ENCODE results near the gene IFNL1.
"Not testable (repeated sequence)": the region's sequence is repeated elsewhere in the genome, so short reads cannot be mapped to it uniquely, and the experiment has no call there.

IFNL1 gene

DNA sequence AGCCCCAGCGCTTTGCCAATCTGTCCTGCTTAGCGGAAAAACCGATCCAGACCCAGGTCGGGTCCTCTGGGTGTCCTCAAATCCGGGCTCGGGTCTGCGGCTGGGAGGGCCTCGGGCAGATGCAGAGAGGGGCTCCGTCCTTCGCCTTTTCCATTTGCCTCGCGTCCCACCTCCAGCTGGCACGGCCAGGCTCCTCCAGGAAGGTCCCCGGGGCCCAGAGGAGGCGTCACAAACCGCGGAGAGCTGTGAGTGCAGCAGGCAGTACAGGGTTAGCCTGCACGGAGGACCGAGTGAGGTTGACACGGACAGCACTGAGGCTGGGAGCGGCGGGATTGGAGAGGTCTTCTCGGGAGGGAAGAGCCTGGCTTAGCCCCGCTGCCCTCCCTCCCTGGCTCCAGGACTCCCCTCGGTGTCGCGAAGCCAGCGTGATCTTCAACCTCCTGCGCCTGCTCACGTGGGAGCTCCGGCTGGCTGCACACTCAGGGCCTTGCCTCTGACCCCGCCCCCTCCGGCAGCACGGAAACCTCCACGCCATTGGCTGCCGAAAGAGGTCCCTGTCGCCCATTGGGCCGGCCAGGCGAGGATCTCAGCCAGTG, 30.8 kb upstream of the IFNL1 start:
- no peak for ATAC-seq

DNA sequence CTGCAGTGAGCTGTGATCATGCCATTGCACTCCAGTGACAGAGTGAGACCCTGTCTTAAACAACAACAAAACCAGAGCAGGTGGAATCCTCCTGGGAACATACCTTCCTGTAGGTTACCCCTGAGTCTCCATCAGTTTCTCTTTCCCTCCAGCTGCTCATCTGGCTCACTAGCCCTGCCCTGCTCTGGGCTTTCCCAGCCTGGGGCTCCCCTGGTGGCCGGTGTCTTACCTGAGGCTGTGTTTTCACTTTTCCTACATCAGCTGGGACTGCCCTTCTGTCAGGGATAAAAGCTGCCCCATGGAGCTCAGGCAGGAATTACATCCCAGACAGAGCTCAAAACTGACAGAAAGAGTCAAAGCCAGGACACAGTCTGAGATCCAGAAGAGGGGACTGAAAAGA, 28.1 kb upstream of the IFNL1 start, which contains the start of gene IFNL2:
Gene IFNL2, plus strand, starts transcription at position 312 of the 400 bp plus-strand sequence. CDS start 173 bp downstream, outside the sequence.
- ATAC-seq, result peak; percentile 68

More for the DNA sequence above, 30.8 kb upstream of the IFNL1 start:
- TF ChIP-seq PPARA (CRISPR knock-in tag; IDR thresholded peaks at IDR 0.05; ENCODE audit: borderline replicate concordance), result no peak
- no peak for TF ChIP-seq ZNF565 (CRISPR knock-in tag; conservative IDR thresholded peaks at IDR 0.05; ENCODE audit: low read depth)
- TF ChIP-seq, protein P1, sequence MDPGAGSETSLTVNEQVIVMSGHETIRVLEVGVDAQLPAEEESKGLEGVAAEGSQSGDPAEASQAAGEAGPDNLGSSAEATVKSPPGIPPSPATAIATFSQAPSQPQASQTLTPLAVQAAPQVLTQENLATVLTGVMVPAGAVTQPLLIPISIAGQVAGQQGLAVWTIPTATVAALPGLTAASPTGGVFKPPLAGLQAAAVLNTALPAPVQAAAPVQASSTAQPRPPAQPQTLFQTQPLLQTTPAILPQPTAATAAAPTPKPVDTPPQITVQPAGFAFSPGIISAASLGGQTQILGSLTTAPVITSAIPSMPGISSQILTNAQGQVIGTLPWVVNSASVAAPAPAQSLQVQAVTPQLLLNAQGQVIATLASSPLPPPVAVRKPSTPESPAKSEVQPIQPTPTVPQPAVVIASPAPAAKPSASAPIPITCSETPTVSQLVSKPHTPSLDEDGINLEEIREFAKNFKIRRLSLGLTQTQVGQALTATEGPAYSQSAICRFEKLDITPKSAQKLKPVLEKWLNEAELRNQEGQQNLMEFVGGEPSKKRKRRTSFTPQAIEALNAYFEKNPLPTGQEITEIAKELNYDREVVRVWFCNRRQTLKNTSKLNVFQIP (CRISPR knock-in tag; IDR thresholded peaks at IDR 0.05; ENCODE audit: borderline replicate concordance, low read depth), result no peak
- no peak for TF ChIP-seq ZC3H10 (CRISPR knock-in tag; IDR thresholded peaks at IDR 0.05)
- no peak for TF ChIP-seq BACH2 (CRISPR knock-in tag; IDR thresholded peaks at IDR 0.05; ENCODE audit: borderline replicate concordance)
- no peak for TF ChIP-seq CSDC2 (CRISPR knock-in tag; IDR thresholded peaks at IDR 0.05)
- TF ChIP-seq ZFP30 (CRISPR knock-in tag; IDR thresholded peaks at IDR 0.05), result no peak
- no peak for TF ChIP-seq TCF4 (CRISPR knock-in tag; IDR thresholded peaks at IDR 0.05; ENCODE audit: borderline replicate concordance)
- TF ChIP-seq OSR1 (CRISPR knock-in tag; IDR thresholded peaks at IDR 0.05), result no peak
- TF ChIP-seq ISL1 (CRISPR knock-in tag; IDR thresholded peaks at IDR 0.05), result no peak

DNA sequence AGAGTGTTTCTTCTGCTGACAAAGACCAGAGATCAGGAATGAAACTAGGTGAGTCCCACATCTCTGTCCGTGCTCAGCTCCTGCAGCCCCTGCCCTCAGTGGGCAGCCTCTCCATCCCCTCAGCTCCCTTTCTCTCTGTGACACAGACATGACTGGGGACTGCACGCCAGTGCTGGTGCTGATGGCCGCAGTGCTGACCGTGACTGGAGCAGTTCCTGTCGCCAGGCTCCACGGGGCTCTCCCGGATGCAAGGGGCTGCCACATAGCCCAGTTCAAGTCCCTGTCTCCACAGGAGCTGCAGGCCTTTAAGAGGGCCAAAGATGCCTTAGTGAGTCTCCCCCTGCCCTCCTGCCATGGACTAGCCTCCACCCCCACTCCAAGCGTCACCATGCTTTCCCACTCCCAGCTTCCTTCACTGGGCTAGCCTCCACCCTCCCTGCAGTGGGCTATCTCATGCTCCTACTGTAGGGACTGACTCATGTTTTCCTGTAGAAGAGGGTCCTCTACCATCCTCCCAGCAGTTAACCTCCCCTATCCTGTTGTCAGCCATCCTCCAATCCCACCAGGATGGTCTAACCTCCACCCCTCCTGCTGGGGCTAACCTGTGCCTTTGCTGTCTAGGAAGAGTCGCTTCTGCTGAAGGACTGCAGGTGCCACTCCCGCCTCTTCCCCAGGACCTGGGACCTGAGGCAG, 27.5 kb upstream of the IFNL1 start:
- not testable (repeated sequence) for ATAC-seq

DNA sequence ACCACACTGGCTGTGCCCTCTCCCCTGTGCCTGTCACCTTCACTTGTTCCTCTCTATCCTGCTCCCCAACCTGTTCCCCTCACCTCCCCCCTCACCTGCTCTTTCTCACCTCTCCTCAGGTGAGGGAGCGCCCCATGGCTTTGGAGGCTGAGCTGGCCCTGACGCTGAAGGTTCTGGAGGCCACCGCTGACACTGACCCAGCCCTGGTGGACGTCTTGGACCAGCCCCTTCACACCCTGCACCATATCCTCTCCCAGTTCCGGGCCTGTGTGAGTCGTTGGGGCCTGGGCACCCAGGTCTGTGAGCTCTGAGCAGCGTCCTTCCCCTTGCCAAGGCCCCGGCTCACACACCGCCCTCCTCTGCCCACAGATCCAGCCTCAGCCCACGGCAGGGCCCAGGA, 26.8 kb upstream of the IFNL1 start:
- not testable (repeated sequence) for ATAC-seq

DNA sequence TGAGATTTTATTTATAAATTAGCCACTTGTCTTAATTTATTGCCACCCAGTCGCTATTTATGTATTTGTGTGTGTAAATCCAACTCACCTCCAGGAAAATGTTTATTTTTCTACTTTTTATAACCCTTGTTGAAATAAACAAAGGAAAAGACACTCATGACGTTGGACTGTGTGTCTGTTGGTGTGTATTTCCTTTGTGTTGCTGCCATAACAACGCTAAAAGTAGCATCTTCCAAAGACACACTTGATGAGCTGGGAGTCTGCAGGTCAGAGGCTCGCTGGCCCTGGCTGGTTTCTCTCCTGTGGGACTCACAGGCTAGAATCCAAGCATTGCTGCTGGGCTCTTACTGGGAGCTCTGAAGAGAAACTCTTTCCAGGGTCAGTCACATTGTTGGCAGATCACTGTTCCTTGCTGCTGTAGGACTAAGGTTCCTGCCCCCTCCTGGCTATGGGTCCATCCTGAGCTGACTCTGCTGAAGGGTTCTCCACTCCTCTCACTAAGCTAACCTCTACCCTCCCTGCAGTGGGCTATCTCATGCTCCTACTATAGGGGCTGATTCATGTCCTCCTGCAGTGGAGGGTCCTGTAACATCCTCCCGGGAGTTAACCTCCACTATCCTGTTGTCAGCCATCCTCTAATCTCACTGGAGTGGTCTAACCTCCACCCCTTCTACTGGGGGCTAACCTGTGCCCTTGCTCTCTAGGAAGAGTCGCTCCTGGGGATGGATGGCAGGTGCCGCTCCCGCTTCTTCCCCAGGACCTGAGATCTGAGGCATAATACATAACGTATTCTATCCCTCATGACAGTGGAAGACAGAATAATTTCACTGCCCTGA, 26.0 kb upstream of the IFNL1 start:
- peak; percentile 29; the same call in 1 of the 3 replicates for ATAC-seq
- no peak for TF ChIP-seq BACH2 (CRISPR knock-in tag; IDR thresholded peaks at IDR 0.05; ENCODE audit: borderline replicate concordance)
- TF ChIP-seq ESRRG (CRISPR knock-in tag; IDR thresholded peaks at IDR 0.05), result no peak
- TF ChIP-seq ZFP3 (CRISPR knock-in tag; IDR thresholded peaks at IDR 0.05), result no peak
- no peak for TF ChIP-seq RARB (CRISPR knock-in tag; IDR thresholded peaks at IDR 0.05)
- TF ChIP-seq ZC3H10 (CRISPR knock-in tag; IDR thresholded peaks at IDR 0.05), result no peak
- TF ChIP-seq, protein P2, sequence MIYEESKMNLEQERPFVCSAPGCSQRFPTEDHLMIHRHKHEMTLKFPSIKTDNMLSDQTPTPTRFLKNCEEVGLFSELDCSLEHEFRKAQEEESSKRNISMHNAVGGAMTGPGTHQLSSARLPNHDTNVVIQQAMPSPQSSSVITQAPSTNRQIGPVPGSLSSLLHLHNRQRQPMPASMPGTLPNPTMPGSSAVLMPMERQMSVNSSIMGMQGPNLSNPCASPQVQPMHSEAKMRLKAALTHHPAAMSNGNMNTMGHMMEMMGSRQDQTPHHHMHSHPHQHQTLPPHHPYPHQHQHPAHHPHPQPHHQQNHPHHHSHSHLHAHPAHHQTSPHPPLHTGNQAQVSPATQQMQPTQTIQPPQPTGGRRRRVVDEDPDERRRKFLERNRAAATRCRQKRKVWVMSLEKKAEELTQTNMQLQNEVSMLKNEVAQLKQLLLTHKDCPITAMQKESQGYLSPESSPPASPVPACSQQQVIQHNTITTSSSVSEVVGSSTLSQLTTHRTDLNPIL (CRISPR knock-in tag; IDR thresholded peaks at IDR 0.05; ENCODE audit: low read depth), result no peak
- no peak for TF ChIP-seq SNAI2 (CRISPR knock-in tag; IDR thresholded peaks at IDR 0.05)
- no peak for TF ChIP-seq ZNF8 (CRISPR knock-in tag; IDR thresholded peaks at IDR 0.05)
- no peak for TF ChIP-seq GLIS3 (CRISPR knock-in tag; IDR thresholded peaks at IDR 0.05)
- TF ChIP-seq TOX (CRISPR knock-in tag; IDR thresholded peaks at IDR 0.05; ENCODE audit: borderline replicate concordance), result no peak
- TF ChIP-seq ZFP30 (CRISPR knock-in tag; IDR thresholded peaks at IDR 0.05), result no peak
- no peak for TF ChIP-seq TCF4 (CRISPR knock-in tag; IDR thresholded peaks at IDR 0.05; ENCODE audit: borderline replicate concordance)
- TF ChIP-seq, protein P3, sequence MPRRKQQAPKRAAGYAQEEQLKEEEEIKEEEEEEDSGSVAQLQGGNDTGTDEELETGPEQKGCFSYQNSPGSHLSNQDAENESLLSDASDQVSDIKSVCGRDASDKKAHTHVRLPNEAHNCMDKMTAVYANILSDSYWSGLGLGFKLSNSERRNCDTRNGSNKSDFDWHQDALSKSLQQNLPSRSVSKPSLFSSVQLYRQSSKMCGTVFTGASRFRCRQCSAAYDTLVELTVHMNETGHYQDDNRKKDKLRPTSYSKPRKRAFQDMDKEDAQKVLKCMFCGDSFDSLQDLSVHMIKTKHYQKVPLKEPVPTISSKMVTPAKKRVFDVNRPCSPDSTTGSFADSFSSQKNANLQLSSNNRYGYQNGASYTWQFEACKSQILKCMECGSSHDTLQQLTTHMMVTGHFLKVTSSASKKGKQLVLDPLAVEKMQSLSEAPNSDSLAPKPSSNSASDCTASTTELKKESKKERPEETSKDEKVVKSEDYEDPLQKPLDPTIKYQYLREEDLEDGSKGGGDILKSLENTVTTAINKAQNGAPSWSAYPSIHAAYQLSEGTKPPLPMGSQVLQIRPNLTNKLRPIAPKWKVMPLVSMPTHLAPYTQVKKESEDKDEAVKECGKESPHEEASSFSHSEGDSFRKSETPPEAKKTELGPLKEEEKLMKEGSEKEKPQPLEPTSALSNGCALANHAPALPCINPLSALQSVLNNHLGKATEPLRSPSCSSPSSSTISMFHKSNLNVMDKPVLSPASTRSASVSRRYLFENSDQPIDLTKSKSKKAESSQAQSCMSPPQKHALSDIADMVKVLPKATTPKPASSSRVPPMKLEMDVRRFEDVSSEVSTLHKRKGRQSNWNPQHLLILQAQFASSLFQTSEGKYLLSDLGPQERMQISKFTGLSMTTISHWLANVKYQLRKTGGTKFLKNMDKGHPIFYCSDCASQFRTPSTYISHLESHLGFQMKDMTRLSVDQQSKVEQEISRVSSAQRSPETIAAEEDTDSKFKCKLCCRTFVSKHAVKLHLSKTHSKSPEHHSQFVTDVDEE (CRISPR knock-in tag; IDR thresholded peaks at IDR 0.05), result no peak
- no peak for TF ChIP-seq ARNTL (CRISPR knock-in tag; IDR thresholded peaks at IDR 0.05; ENCODE audit: borderline replicate concordance, low read depth)
- TF ChIP-seq, protein P1 (CRISPR knock-in tag; IDR thresholded peaks at IDR 0.05; ENCODE audit: borderline replicate concordance, low read depth), result no peak
- no peak for TF ChIP-seq ZNF70 (CRISPR knock-in tag; IDR thresholded peaks at IDR 0.05)

DNA sequence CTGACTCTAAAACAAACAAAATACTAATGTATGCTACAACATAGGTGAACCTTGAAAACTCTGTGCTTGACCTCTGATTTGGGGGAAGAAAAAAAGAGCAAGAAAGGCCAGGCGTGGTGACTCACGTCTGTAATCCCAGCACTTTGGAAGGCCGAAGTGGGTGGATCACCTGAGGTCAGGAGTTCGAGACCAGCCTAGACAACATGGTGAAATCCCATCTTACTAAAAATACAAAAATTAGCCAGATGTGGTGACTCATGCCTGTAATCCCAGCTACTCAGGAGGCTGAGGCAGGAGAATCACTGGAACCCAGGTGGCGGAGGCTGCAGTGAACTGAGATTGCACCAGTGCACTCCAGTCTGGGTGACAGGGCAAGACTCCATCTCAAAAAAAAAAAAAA, 22.3 kb upstream of the IFNL1 start:
- not testable (repeated sequence) for ATAC-seq

Data from SK-N-SH treated with all-trans-retinoic acid at 6 μM for 48 hours (cell line).